SK-N-SH (cell line): ENCODE measurements around the gene SHH. TPM values are rescaled to one million over a fixed set of nuclear protein-coding genes. Genes with fewer than 3 reads are reported as not detected.

Experiments used
- CTCF ChIA-PET: fragments of 300-600, 350-600 bp; formaldehyde crosslinking; extraction: SDS; loops from one replicate; lab custom pipeline; 2021; lab: Yijun Ruan, JAX
- POLR2A ChIA-PET: fragments of 350-600 bp; sonication (Branson Sonifier 250); formaldehyde crosslinking; extraction: SDS; loops from one replicate; lab custom pipeline; 2020; ENCODE audit warnings: antibody characterized with exemption, inconsistent platforms; lab: Yijun Ruan, JAX
- DNase-seq: peaks from one replicate; pipeline ENCODE4 v3.0.0; 2012
- H2AFZ ChIP-seq: fragments of 200-600 bp; sonication (generic); 2 replicates; pipeline ENCODE4 v1.8.1; 2016; ENCODE audit warnings: antibody characterized with exemption, mild to moderate bottlenecking, low read depth
- H3F3A ChIP-seq: fragments of 200-600 bp; sonication (generic); replicated peaks from 2 replicates; pipeline ENCODE3; 2016; ENCODE audit warnings: antibody characterized with exemption, mild to moderate bottlenecking; ENCODE audit not compliant: insufficient read depth
- H3K27ac ChIP-seq, 2 experiments: fragments of 200-500 bp in 1 of 2; fragments of 200-600 bp in 1 of 2; sonication (Bioruptor generic) in 1 of 2; sonication (generic), shearing (Covaris generic) in 1 of 2; 2 replicates each; pipeline versions ENCODE4 v1.5.1 to v1.6.1; 2014 to 2016; ENCODE audit warnings: low read depth in 2 of 2, inconsistent platforms in 1 of 2, low read length in 1 of 2, mild to moderate bottlenecking in 1 of 2, mixed read lengths in 1 of 2
- H3K27me3 ChIP-seq: fragments of 200-600 bp; sonication (generic), shearing (Covaris generic); 2 replicates; pipeline ENCODE4 v1.6.1; 2016; ENCODE audit warnings: mixed run types; ENCODE audit not compliant: insufficient read depth
- H3K36me3 ChIP-seq, 2 experiments: fragments of 200-500 bp in 1 of 2; fragments of 200-600 bp in 1 of 2; sonication (Bioruptor generic) in 1 of 2; sonication (generic) in 1 of 2; replicated peaks in 1 of 2; 2 replicates each; pipeline versions ENCODE3 to v1.5.1; 2014 to 2016; ENCODE audit warnings: low read length in 1 of 2, mild to moderate bottlenecking in 1 of 2; ENCODE audit not compliant: insufficient read depth in 2 of 2, control insufficient read depth in 1 of 2
- H3K4me1 ChIP-seq, 2 experiments: fragments of 200-500 bp in 1 of 2; fragments of 200-600 bp in 1 of 2; sonication (Bioruptor generic) in 1 of 2; sonication (generic), shearing (Covaris generic) in 1 of 2; 2 replicates each; pipeline versions ENCODE4 v1.5.1 to v1.6.1; 2014 to 2016; ENCODE audit warnings: low read depth in 1 of 2, low read length in 1 of 2, mixed run types in 1 of 2; ENCODE audit not compliant: insufficient read depth in 2 of 2, control insufficient read depth in 1 of 2
- H3K4me2 ChIP-seq: fragments of 200-600 bp; sonication (generic), shearing (Covaris generic); 2 replicates; pipeline ENCODE4 v1.6.1; 2017; ENCODE audit warnings: mixed run types
- H3K4me3 ChIP-seq, 2 experiments: fragments of 200-500 bp in 1 of 2; fragments of 200-600 bp in 1 of 2; sonication (Bioruptor generic) in 1 of 2; sonication (generic), shearing (Covaris generic) in 1 of 2; 2 replicates each; pipeline versions ENCODE4 v1.5.1 to v1.8.1; 2014 to 2016; ENCODE audit warnings: low read depth in 2 of 2, inconsistent platforms in 1 of 2, low read length in 1 of 2, mild to moderate bottlenecking in 1 of 2, mixed read lengths in 1 of 2, moderate library complexity in 1 of 2
- H3K79me2 ChIP-seq: fragments of 200-600 bp; sonication (generic); 2 replicates; pipeline ENCODE4 v1.8.1; 2017; ENCODE audit warnings: mild to moderate bottlenecking; ENCODE audit not compliant: insufficient read depth
- H3K9ac ChIP-seq: fragments of 200-600 bp; sonication (generic); 2 replicates; pipeline ENCODE4 v1.6.1; 2017; ENCODE audit warnings: mixed run types
- H3K9me2 ChIP-seq: fragments of 200-600 bp; sonication (generic); 2 replicates; pipeline ENCODE4 v1.6.1; 2017; ENCODE audit warnings: mixed run types
- H3K9me3 ChIP-seq: fragments of 200-600 bp; sonication (generic); 2 replicates; pipeline ENCODE4 v1.6.1; 2017; ENCODE audit warnings: mixed run types, mild to moderate bottlenecking, moderate library complexity
- H4K20me1 ChIP-seq: fragments of 200-600 bp; sonication (generic); 2 replicates; pipeline ENCODE4 v1.6.1; 2017; ENCODE audit warnings: mild to moderate bottlenecking, mixed run types; ENCODE audit not compliant: insufficient read depth
- CTCF ChIP-seq: fragments of 200-600 bp; sonication (generic); IDR thresholded peaks from 2 replicates; pipeline ENCODE4 v1.6.1; 2017; ENCODE audit warnings: antibody characterized with exemption, mild to moderate bottlenecking, moderate library complexity
- EZH2phosphoT487 ChIP-seq: fragments of 200-600 bp; sonication (generic); IDR thresholded peaks from 2 replicates; pipeline ENCODE4 v1.6.1; 2017; ENCODE audit warnings: low read depth, mixed run types, mild to moderate bottlenecking, antibody characterized with exemption, moderate library complexity, borderline replicate concordance
- FOSL2 ChIP-seq: IDR thresholded peaks from 2 replicates; pipeline ENCODE4 v1.4.0; 2012; ENCODE audit warnings: low read depth, mild to moderate bottlenecking, moderate library complexity, borderline replicate concordance
- FOXM1 ChIP-seq: IDR thresholded peaks from 2 replicates; pipeline ENCODE4 v1.4.0; 2012; ENCODE audit warnings: low read depth, mild to moderate bottlenecking
- IRF3 ChIP-seq: fragments of 150-350 bp; IDR thresholded peaks from 2 replicates; pipeline ENCODE4 v1.6.1; 2016; ENCODE audit warnings: mild to moderate bottlenecking, low read depth, low read length
- NRF1 ChIP-seq: IDR thresholded peaks from 2 replicates; pipeline ENCODE4 v1.6.1; 2012; ENCODE audit warnings: low read depth, mild to moderate bottlenecking, low read length
- REST ChIP-seq: IDR thresholded peaks from 2 replicates; pipeline ENCODE4 v1.6.1; 2012; ENCODE audit warnings: mild to moderate bottlenecking, low read depth, low read length, moderate library complexity
- RFX5 ChIP-seq: IDR thresholded peaks from 2 replicates; pipeline ENCODE4 v1.6.1; 2012; ENCODE audit warnings: mild to moderate bottlenecking, improper control_type of control experiment, low read length
- RXRA ChIP-seq: IDR thresholded peaks from 2 replicates; pipeline ENCODE4 v1.4.0; 2012; ENCODE audit warnings: low read depth, mild to moderate bottlenecking, borderline replicate concordance
- ZBTB33 ChIP-seq: IDR thresholded peaks from 2 replicates; pipeline ENCODE4 v1.4.0; 2012; ENCODE audit warnings: low read depth, borderline replicate concordance
- WGBS: methylation state at CpG from one replicate; pipeline ENCODE4 v1.1.6; 2017; ENCODE audit warnings: low lambda C conversion rate; 5-methylcytosine and 5-hydroxymethylcytosine counted together
- polyA plus RNA-seq, 3 experiments: library from polyadenylated mRNA; depleted of rRNA; stranded (reverse); fragments of >200 nt; gene quantifications; 2 replicates each; pipeline ENCODE4 v1.2.3, GENCODE V29; 2012

The SHH gene
- polyA plus RNA-seq, 1 of the 3 experiments (the other 2 are of a cell fraction) = not detected

- H3F3A ChIP-seq = peaks cover 9% of the 10 kb centered on the region
- peaks cover 13 to 82% of the 10 kb centered on the region in 2 experiments for H3K36me3 ChIP-seq
- no peaks in the 10 kb centered on the region for H3K9me2 ChIP-seq
- ChIA-PET POLR2A (no interaction called here), CTCF (interaction anchor here (0.7 kb wide), 1 partner anchor 165 kb away, joined by 3 read pairs; no protein-coding TSS in a partner anchor)
- no peak for DNase-seq
- no peak for TF ChIP-seq RFX5
- no peak for TF ChIP-seq EZH2phosphoT487
- no peak for TF ChIP-seq FOSL2
- no peak for TF ChIP-seq IRF3
- TF ChIP-seq RXRA = no peak
- no peak for TF ChIP-seq ZBTB33
- no peak for TF ChIP-seq REST
- TF ChIP-seq FOXM1 = no peak
- no peak for TF ChIP-seq CTCF
- TF ChIP-seq NRF1 = no peak
- no peaks in the 10 kb centered on the region for H3K9me3 ChIP-seq
- WGBS = 100% methylated on average over 5 of the region's 7 CpGs
- no peak overlapping the region for H2AFZ ChIP-seq
- no peaks in the 10 kb centered on the region for H3K27me3 ChIP-seq
- H3K79me2 ChIP-seq = peaks cover 34% of the 10 kb centered on the region; the same call in 1 of the 2 replicates
- H3K4me3 ChIP-seq = no peak overlapping the region
- H3K9ac ChIP-seq = no peak overlapping the region
- H3K27ac ChIP-seq = no peak overlapping the region
- H3K4me1 ChIP-seq = no peaks in the 10 kb centered on the region; a peak in 1 of 4 replicates
- peaks cover 53% of the 10 kb centered on the region for H4K20me1 ChIP-seq
- H3K4me2 ChIP-seq = no peak overlapping the region
These were observed 47.8 kb downstream of the SHH start for GRCh38 chr7:155764438-155764793.
